Activated naive CD4-positive, alpha-beta T cell treated with anti-CD3 and anti-CD28 coated beads, Interleukin-2, amount 50 U/mL, for 24 hours (primary cell): ENCODE results near the gene SLC2A1.

Source experiments
- H3K27ac Mint-ChIP-seq: one replicate; pipeline ENCODE4 v1.8.0; 2021; ENCODE audit warnings: mild to moderate bottlenecking, mixed read lengths
- H3K27me3 Mint-ChIP-seq: one replicate; pipeline ENCODE4 v1.8.0; 2021; ENCODE audit warnings: mixed read lengths
- H3K36me3 Mint-ChIP-seq: one replicate; pipeline ENCODE4 v1.8.0; 2021; ENCODE audit warnings: mixed read lengths
- H3K4me1 Mint-ChIP-seq: one replicate; pipeline ENCODE4 v1.8.0; 2021; ENCODE audit warnings: mixed read lengths
- H3K4me3 Mint-ChIP-seq: one replicate; pipeline ENCODE4 v1.8.0; 2021; ENCODE audit warnings: mild to moderate bottlenecking, mixed read lengths
- H3K9me3 Mint-ChIP-seq: one replicate; pipeline ENCODE4 v1.8.0; 2021; ENCODE audit warnings: mixed read lengths

SLC2A1 gene

DNA sequence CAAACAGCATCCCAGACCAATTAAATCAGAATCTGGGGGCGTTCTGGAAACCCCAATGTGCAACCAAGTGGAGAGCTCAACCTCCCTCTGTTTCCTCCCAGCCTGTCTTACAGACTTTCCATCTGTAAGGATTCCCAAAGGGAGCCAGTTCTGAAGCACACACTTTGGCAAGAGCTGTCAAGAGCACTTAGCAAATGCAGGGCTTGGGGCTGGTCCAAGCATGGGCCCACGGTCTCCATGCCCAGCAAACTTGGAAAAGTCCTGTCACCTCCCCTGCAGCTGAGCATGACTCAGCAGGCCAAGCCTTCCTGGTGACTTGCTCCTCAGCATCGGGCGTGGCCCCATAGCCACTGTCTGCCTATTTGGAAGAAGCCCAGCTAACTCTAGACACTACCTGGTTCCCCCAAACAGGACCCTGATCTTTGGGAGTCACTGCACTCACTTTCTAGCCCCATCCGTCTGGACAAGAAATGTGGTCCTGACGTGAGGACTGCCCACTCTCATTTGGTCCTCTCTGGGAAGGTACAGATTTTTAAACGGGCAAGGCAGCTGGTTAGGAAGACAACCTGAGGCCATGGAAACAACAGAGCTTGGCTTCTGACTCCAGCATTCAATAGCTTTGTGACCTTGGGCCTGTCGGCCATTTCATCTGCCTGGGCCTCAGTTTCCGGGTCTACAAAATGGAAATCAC is 16.9 kb downstream of the SLC2A1 start:
- Mint-ChIP-seq H3K36me3 (peaks cover 12% of the 10 kb centered on the region), H3K27me3 (no peaks in the 10 kb centered on the region), H3K27ac (peak overlapping the region; percentile 81), H3K4me1 (peaks cover 98% of the 10 kb centered on the region), H3K9me3 (no peaks in the 10 kb centered on the region), H3K4me3 (no peak overlapping the region)

DNA sequence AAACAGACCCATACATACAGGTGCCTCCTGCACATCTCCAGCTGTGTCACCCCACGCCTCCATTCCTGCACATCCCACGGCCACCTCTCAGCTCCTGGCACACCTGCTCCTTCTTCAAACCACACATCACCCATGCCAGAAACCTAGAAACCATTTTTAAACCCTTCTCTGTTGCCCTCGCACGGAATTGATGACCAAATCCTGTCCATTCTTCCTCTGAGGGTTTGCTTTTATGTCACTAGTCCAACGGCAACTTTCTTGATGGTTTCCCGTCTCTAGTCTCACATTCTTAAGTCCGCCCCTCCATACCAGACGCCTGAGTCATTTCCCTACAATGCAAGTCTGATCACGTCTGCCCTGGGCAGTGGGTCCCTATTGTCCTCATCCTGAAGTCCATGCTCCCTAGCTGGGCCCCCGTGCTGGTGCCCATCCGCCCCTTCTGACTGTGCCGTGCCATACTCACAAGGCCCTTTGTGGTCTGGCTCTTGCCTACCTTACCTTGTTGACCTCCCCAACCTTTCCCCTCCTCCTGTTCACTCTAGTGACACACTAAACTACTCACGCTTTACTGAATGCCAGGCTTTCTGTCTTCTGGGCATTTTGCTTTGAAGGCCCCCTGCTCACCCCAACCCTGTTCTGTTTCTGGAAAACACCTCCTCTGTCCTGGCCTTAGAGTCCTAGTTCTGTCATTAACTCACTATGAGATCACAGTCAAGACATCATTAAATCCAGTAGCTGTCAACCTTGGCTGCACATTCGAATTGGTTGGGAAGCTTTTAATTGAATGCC is 17.6 kb downstream of the SLC2A1 start:
- Mint-ChIP-seq H3K4me1 (peaks cover 96% of the 10 kb centered on the region), H3K36me3 (peaks cover 12% of the 10 kb centered on the region), H3K27ac (peak overlapping the region; percentile 81), H3K27me3 (no peaks in the 10 kb centered on the region), H3K9me3 (no peaks in the 10 kb centered on the region), H3K4me3 (no peak overlapping the region)

DNA sequence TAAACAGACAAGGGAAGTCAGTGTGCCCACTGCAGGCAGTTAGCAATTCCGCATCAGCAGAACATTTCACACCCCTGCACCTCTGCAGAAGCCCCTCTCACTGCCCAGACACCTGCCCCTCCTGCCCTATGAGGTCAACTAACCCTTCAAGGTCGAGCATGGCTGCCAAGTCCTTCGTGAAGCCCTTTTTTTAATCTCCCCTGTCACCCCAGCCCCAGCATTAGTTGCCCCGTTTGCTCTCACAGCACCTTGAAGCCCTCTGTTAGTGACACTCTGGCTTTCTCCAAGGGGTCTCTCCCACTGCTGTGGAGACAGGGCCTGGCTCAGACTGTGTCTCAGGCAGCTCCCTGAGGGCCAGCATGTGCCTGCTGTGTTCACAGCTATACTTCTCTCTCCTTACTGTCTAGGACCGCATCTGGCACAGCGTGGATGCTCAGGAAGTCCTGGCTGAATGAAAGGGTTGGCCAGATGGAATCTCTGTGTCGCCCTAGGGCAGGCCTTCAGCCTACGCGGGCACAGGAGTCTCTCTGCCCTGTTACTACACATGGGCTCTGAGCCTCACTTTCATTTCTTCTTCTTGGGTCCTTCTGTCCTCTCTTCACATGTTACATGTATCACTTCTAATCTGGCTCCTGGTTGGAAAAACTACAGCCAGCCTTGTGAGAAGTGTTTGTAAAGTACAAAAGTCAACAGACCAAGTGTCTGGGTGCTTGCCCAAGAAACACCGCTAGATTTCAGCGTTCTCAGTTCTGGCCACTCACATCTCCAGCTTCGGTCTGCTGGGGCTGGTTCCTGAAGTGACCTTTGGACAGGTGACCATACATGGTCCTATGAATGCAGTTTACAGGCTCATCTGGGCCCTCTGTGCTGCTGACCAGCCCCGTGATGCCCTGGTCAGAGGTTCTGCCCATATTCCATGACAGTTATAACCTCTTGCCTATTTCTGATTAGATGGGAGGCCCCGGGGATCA is 19.7 kb downstream of the SLC2A1 start:
- Mint-ChIP-seq H3K27me3 (no peaks in the 10 kb centered on the region), H3K4me3 (peak overlapping the region; percentile 8), H3K4me1 (peaks cover 96% of the 10 kb centered on the region), H3K9me3 (no peaks in the 10 kb centered on the region), H3K36me3 (peaks cover 13% of the 10 kb centered on the region), H3K27ac (peak overlapping the region; percentile 49)

DNA sequence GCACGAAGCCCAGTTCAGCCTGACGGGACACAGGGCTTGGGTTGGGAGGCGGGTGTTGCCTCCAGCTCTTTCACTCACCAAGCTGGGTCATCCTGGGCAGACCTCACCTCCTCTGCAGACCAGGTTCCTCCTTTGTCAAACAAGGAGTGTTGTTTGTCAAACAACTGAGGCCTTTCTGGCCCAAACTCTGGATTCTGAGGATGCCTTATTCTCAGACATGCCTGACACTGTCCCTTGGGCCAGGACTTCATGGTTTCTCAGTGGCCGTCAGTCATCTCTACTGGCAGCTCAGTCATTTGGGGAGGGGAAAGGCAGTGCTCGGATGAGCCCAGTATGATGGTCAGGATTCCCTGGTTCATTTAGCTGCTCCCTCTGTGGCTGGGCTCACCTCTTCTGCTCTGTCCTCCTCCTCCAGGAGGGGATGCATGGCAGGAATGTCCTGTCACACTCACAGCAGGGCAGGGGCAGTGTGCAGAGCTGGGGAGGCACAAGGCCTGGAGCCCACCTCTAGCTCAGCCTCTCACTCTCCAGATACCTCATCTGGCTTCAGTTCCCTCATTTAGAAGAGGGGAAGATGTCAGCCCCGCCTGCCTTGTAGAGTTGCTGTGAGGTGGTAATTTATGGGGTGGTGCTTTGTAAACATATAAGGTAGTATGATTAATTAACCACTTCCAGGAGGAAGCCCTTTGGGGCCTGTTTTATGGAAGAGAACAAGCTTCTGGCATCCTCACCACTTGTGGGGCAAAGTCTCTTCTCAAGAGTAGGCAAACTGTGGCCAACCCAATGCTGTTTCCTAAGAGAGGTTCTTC is 20.6 kb downstream of the SLC2A1 start:
- Mint-ChIP-seq H3K36me3 (peaks cover 16% of the 10 kb centered on the region), H3K27ac (peak overlapping the region; percentile 79), H3K4me1 (peaks cover 96% of the 10 kb centered on the region), H3K27me3 (no peaks in the 10 kb centered on the region), H3K4me3 (peak overlapping the region; percentile 3), H3K9me3 (no peaks in the 10 kb centered on the region)

DNA sequence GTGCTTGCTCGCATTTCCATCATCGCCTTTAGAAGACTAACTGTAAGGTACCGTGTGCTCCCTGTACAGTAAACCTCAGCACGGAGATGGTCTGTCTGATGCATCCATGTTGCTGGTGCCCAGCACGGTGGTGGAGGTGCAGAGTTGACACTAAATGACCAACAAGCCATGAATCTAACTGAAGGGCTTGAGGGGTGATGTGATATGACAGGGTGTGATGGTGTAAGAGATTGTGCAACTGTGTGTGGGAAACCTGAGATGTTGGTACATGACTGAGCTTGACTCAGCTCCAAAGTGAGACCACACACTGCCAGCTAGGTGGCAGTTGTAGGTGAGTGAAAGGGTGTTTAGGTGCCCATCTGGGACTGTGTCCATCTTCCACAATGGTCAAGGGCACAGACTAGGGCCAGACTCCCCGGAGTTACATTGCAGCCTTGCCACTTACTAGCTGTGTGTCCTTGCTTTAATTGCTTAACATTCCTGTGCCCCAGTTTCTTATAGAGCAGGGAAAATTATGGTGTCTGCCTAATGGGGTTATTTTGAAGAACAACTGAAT is 21.4 kb downstream of the SLC2A1 start:
- Mint-ChIP-seq H3K36me3 (peaks cover 14% of the 10 kb centered on the region), H3K9me3 (no peaks in the 10 kb centered on the region), H3K27ac (peak overlapping the region; percentile 53), H3K4me1 (peaks cover 96% of the 10 kb centered on the region), H3K4me3 (peak overlapping the region; percentile 47), H3K27me3 (no peaks in the 10 kb centered on the region)

DNA sequence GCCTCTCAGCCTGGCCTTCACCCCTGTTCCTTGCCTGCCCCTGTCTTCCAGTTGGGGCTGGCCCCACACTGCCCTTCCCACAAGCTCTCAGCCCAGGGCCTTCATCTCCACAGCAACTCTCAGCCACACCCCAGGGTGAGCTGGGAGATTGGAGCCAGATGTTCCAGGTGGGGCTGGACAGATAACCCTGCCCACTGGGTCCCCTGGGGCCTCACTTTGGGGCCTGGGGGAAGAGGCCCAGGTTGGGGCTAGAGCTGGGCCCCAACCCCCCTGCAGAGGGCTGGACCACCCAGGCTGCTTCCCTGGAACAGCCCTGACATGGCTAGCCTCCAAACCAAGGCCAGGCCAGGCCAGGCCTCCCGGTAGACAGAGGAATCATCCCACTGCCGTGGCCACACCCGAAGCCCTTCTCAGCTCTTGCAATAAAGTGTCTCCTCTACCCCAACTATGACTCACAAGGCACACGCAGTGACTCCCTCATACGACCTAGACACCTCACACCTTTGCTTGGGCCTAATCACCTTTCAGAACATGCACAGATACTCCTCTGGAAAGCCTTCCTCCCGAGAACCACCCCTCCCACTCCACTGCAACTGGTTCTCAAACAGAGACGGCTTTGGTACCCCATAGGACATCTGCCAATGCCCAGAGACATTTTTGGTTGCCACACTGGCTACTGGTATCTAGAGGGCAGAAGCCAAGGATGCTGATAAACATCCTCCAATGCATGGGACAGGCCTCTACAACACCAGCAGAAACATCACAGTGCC is 22.2 kb downstream of the SLC2A1 start:
- Mint-ChIP-seq H3K9me3 (no peaks in the 10 kb centered on the region), H3K4me3 (peak overlapping the region; percentile 47), H3K36me3 (peaks cover 12% of the 10 kb centered on the region), H3K4me1 (peaks cover 95% of the 10 kb centered on the region), H3K27me3 (no peaks in the 10 kb centered on the region), H3K27ac (peak overlapping the region; percentile 89)

DNA sequence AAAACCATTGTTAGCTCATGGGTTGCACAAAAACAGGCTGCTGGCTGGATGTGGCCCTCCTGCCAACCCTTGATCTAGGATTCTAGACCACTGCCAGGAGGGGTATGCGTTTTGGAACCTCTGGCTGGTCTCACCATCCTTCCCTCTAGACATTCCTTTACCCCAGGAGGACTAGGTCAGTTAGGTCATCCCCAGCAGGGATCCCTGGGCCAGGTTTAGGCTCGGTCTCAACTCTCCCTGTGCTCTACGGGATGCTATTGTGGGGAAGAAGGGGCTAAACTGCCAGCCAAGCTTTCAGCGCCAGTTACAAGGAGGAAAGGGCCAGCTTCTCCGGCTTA is 22.7 kb downstream of the SLC2A1 start:
- no peak overlapping the region for H3K4me3 Mint-ChIP-seq
- no peak overlapping the region for H3K27ac Mint-ChIP-seq

DNA sequence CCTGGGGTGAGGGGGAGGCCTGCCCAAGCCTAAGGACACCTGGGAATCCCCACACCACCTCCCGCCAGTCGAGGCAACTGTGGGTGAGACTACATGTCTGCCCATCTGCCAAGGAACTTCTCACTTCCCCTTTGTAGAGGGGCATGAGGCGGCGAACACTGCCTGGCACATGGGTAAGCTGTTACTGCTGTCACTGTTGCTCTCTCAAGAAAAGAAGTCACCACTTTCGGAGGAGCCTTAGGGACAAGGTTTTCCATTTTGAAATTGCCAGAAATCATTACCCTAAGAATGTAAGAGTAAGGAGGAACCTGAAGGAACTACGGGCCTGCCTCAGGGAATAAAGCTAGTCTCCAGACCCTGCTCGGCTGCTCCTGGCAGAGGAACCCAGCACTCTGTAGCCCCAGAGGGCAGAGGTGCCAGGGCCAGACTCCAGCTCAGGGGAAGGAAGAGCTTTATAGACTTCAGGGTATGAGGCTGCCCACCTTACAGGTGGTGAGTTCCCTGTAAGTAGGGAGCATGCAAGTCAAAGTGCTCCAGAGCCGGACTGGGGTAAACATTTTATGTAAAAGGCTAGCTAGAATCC is 23.3 kb downstream of the SLC2A1 start:
- H3K36me3 Mint-ChIP-seq, result peaks cover 6% of the 10 kb centered on the region
- H3K27me3 Mint-ChIP-seq, result no peaks in the 10 kb centered on the region
- H3K27ac Mint-ChIP-seq, result peak overlapping the region; percentile 70
- peaks cover 94% of the 10 kb centered on the region for H3K4me1 Mint-ChIP-seq
- H3K4me3 Mint-ChIP-seq, result no peak overlapping the region
- no peaks in the 10 kb centered on the region for H3K9me3 Mint-ChIP-seq

More for the DNA sequence above, 22.7 kb downstream of the SLC2A1 start:
- no peaks in the 10 kb centered on the region for H3K27me3 Mint-ChIP-seq
- H3K36me3 Mint-ChIP-seq, result peaks cover 10% of the 10 kb centered on the region
- H3K4me1 Mint-ChIP-seq, result peaks cover 95% of the 10 kb centered on the region
- no peaks in the 10 kb centered on the region for H3K9me3 Mint-ChIP-seq

DNA sequence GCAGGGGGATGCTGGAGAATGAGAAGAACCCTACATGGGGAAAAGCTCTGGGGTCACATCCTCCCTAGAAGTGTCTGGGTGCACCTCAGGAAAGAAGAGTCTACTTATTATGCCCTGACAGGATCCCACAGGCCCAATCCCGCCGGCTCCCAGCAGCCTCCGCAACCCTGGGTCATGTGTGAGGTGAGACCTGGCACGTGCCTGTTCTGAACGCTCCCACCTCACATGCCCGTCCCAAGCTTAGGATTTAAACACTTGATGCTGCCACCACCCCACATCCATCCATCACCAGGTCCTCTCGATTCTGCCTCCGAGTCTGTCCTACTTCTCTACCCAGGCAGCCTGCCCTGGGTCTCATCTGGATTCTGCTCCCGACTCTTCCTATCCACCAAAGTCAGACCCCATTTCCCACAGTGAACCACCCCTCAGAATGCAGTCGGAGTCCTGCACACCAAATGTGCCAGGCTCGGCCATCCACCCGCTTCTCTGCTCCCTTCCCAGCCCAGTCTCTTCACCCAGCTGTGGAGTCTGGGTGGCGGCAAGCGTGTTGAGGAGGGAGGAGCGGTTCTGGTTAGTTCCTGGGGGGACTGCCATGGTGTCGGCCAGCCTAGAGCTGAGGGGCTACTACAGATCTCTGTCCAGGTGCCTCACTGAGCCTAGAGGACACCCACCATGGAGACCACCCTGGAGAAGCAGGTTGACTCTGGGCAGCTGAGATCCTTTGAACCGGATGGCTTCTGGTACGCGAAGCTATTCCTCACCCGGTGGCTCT is 23.9 kb downstream of the SLC2A1 start:
- peaks cover 6% of the 10 kb centered on the region for H3K36me3 Mint-ChIP-seq
- H3K27ac Mint-ChIP-seq, result peak overlapping the region; percentile 70
- peaks cover 92% of the 10 kb centered on the region for H3K4me1 Mint-ChIP-seq
- H3K4me3 Mint-ChIP-seq, result no peak overlapping the region
- H3K9me3 Mint-ChIP-seq, result no peaks in the 10 kb centered on the region
- no peaks in the 10 kb centered on the region for H3K27me3 Mint-ChIP-seq

DNA sequence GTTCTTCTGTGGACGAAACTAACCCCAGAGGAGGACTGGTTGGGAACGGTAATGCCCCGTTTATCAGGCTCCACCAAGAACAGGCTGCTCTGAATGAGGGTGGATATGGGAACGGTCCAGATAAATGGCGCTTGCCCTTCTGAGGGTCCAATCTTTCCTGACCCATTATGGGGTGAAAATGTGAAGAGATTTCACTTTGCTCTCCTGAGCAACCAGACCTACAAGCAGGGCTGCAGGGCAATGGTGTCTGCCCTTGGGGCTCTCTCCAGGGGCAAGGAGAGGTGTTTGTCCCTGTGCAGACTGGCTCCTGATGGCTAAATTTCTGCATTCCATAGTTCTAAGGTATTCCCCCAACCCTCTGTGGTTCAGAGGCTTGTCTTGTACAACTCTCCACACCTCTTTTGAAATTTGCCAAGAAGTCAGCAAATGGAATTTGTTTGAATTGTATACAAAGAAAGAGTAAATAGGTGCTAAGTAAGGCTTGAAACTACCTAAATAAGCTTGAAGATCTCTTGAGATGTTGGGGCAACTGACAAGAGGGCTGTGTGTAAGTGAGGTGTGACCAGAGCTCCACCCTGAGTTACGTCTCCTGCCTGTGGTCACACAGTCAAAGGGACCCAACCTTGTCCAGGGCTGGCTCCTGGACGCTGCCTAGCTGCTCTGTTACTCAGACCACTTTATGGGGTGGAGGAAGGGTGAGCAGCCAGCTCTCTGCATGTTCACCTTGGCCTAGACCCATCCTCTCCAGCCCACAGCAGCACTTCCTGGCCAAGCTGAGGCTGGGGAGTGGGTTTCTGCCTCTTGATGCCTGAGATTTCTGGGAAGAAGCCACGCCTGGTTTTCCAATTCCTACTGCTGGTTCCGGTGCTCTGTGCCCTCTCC is 24.8 kb downstream of the SLC2A1 start:
- peaks cover 88% of the 10 kb centered on the region for H3K4me1 Mint-ChIP-seq
- H3K36me3 Mint-ChIP-seq, result peaks cover 7% of the 10 kb centered on the region
- H3K9me3 Mint-ChIP-seq, result no peaks in the 10 kb centered on the region
- H3K27me3 Mint-ChIP-seq, result no peaks in the 10 kb centered on the region
- H3K27ac Mint-ChIP-seq, result peak overlapping the region; percentile 66
- H3K4me3 Mint-ChIP-seq, result peak overlapping the region; percentile 26

DNA sequence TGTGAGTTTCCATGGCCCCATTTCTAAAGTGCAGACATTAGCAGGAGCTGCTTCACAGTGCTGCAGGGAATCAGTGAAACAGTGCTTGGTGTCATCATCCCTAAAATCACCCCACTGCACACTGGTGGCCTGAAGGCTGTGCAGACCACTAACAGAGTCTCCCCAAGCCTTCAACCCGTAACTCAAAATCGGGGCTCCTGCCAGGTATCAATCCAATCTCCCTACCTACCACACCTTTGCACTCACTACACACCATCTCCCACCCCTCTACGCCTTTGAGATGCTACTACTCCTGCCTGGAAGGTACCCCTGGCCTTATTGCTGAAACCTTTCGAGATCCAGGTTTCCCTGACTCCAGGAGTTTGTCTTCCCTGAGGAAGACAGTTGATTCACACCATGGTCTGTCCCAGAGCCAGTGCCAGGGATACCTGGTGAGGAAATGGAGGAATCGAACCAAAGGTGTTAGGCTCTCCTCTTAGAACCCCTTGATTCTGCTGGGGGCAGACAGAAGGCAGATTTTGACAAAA is 25.5 kb downstream of the SLC2A1 start:
- Mint-ChIP-seq H3K4me3 (peak overlapping the region; percentile 26), H3K27ac (peak overlapping the region; percentile 96), H3K36me3 (peaks cover 10% of the 10 kb centered on the region), H3K27me3 (no peaks in the 10 kb centered on the region), H3K9me3 (no peaks in the 10 kb centered on the region), H3K4me1 (peaks cover 81% of the 10 kb centered on the region)

DNA sequence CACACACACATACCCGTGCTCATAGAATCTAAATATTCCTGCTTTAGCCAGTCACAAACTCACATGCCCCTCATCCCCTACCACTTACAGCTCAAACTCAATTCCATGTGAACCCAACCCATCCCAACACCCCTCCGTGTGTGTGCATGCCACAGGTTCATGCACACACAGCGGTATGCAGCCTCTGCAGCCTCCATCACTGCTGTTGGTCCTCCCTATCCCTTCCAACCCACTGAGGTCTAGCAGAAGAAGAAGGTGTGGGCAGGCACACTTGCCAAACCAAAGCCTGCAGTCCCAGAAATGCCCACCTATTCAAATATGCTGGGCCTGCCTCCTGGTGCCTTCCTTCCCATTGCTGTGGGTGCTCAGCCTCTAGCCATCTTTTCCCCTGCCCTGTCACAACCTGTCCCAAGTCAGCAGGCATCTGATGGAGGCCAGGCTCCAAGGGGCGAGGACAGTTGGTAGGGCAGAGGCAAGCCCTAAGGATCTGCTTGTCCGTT is 26.2 kb downstream of the SLC2A1 start:
- peak overlapping the region; percentile 66 for H3K4me3 Mint-ChIP-seq
- no peaks in the 10 kb centered on the region for H3K27me3 Mint-ChIP-seq
- H3K9me3 Mint-ChIP-seq, result no peaks in the 10 kb centered on the region
- peaks cover 10% of the 10 kb centered on the region for H3K36me3 Mint-ChIP-seq
- H3K4me1 Mint-ChIP-seq, result peaks cover 77% of the 10 kb centered on the region
- H3K27ac Mint-ChIP-seq, result peak overlapping the region; percentile 96
